Spleen (tissue), 11 donors: ENCODE measurements around the gene OSM. TPM values are rescaled to one million over a fixed set of nuclear protein-coding genes. Genes with fewer than 3 reads are reported as not detected.

Experiments
- DNase-seq: peaks from one replicate; pipeline ENCODE4 v3.0.0-alpha.2; 2020
- H3K27ac ChIP-seq, 8 donors: fragments of 200-600 bp; sonication (generic) in 7 of 8; 1 replicate in 4 of 8; 2 replicates in 4 of 8; pipeline versions ENCODE4 v1.5.0 to v1.8.0; 2016 to 2021; ENCODE audit warnings: inconsistent platforms in 4 of 8, mild to moderate bottlenecking in 4 of 8, moderate library complexity in 1 of 8
- H3K27me3 ChIP-seq, 7 donors: fragments of 200-600 bp; sonication (generic) in 6 of 7; replicated peaks in 1 of 7; 1 replicate in 4 of 7; 2 replicates in 3 of 7; pipeline versions ENCODE4 v1.5.0 to v1.8.0; 2016 to 2021; ENCODE audit warnings: inconsistent platforms in 3 of 7, mild to moderate bottlenecking in 1 of 7
- H3K36me3 ChIP-seq, 6 donors: fragments of 200-600 bp; sonication (generic) in 5 of 6; 1 replicate in 4 of 6; 2 replicates in 2 of 6; pipeline versions ENCODE4 v1.5.0 to v1.8.0; 2016 to 2021; ENCODE audit warnings: inconsistent platforms in 2 of 6
- H3K4me1 ChIP-seq, 6 donors: fragments of 200-600 bp; sonication (generic) in 5 of 6; 1 replicate in 3 of 6; 2 replicates in 3 of 6; pipeline versions ENCODE4 v1.5.0 to v1.8.0; 2016 to 2021; ENCODE audit warnings: inconsistent platforms in 3 of 6
- H3K4me3 ChIP-seq, 8 donors: fragments of 200-600 bp; sonication (generic) in 7 of 8; 1 replicate in 4 of 8; 2 replicates in 4 of 8; pipeline versions ENCODE4 v1.5.0 to v1.8.0; 2016 to 2021; ENCODE audit warnings: inconsistent platforms in 4 of 8, mild to moderate bottlenecking in 4 of 8, moderate library complexity in 2 of 8
- H3K9me3 ChIP-seq, 8 donors: fragments of 200-600 bp; sonication (generic) in 7 of 8; 1 replicate in 4 of 8; 2 replicates in 4 of 8; pipeline versions ENCODE4 v1.5.0 to v1.8.0; 2016 to 2021; ENCODE audit warnings: inconsistent platforms in 4 of 8
- CTCF ChIP-seq, 11 experiments: fragments of 200-600 bp in 7 of 11; fragments of 450-650 bp in 4 of 11; sonication (generic) in 4 of 11; IDR thresholded peaks in 8 of 11; conservative IDR thresholded peaks in 3 of 11; 1 replicate in 7 of 11; 2 replicates in 4 of 11; pipeline versions ENCODE4 v1.4.0 to v1.8.0; 2016 to 2021; ENCODE audit warnings: antibody characterized with exemption in 11 of 11, inconsistent platforms in 4 of 11, mild to moderate bottlenecking in 1 of 11
- POLR2A ChIP-seq, 3 donors: fragments of 450-650 bp; IDR thresholded peaks; one replicate each; pipeline ENCODE4 v1.5.1; 2017; ENCODE audit warnings: antibody characterized with exemption in 3 of 3, mild to moderate bottlenecking in 1 of 3
- POLR2AphosphoS5 ChIP-seq, 3 donors: sonication (generic); formaldehyde crosslinking; IDR thresholded peaks; one replicate each; pipeline ENCODE4 v1.5.1; 2017; ENCODE audit warnings: antibody characterized with exemption in 3 of 3
- WGBS, 5 donors: extraction: QIAGEN DNeasy Blood & Tissue Kit in 3 of 5; methylation state at CpG; one replicate each; pipeline versions ENCODE4 v1.1.5 to v1.1.7; 2013 to 2018; 5-methylcytosine and 5-hydroxymethylcytosine counted together
- intact Hi-C: fragments of 100-400 bp; cut with DNase I; formaldehyde crosslinking; loops from one replicate; pipeline ENCODE4 v1.15.0; 2023; ENCODE audit warnings: low total_unique reads
- polyA plus RNA-seq, 3 donors: library from polyadenylated mRNA; stranded (reverse); fragments of 200-250 nt; gene quantifications; one replicate each; pipeline ENCODE4 v1.2.1, GENCODE V29; 2013
- total RNA-seq, 7 donors: library from RNA; depleted of rRNA in 3 of 7; stranded (reverse); fragments of >200 nt in 3 of 7; fragmentation: NEBNext Ultra II Directional in 4 of 7; extraction: Animal tissue kit (Norgen Biotek cat#: 25700) in 4 of 7; gene quantifications; one replicate each; pipeline versions ENCODE4 v1.1.0 to v1.2.1, GENCODE V29; 2016 to 2021
- donor health status: healthy with polysubstance abuse.
- donor health status: DM: no; HTN: no; CAD: no; lungs with moderate emphysema.
- donor health status: DM: no; HTN: no; CAD: no.
- donor health status: Bipolar disorder and iron deficiency.
- donor health status: healthy.
- donor health status: DM: no; HTN: no; CAD: no.
- donor health status: DM: yes; HTN: yes; CAD: no.

The OSM gene
- total and polyA plus RNA-seq, 10 donors, result 1.2 to 16.8 (median 3.0) TPM

DNA sequence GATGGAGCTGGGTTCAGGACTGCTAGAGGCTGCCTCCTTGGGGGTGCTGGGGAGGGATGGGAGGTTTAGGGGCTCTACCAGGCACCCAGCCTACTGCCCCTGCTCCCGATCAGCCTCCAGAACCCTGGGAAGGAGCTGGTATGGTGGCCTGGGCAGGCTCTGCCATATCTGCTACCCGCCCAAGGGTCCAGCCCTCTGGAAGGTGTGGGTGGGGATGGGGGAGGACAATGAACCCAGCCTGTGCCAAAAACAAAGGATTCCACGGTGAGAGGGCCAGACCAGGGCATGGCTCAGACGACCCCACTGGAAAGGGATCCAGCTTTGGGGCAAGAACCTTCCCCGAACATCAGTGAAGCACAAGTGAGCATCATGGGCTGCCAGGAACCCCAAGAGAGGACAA lies 19.7 kb upstream of the OSM start:
- no peaks in the 10 kb centered on the region for H3K9me3 ChIP-seq
- intact Hi-C loops, result loop anchor here (5.0 to 10.0 kb wide), 2 partner anchors 101 to 182 kb away; partner anchors contain the start of gene RNF215
- WGBS, 5 donors, result 84 to 91% (median 90%) methylated on average over 5 of the region's 5 CpGs
- H3K4me1 ChIP-seq, result peaks cover 24 to 71% (median 53%) of the 10 kb centered on the region in 6 donors
- no peak overlapping the region for H3K27ac ChIP-seq
- no peak overlapping the region for H3K4me3 ChIP-seq
- TF ChIP-seq CTCF (IDR thresholded peaks at IDR 0.05 in 8 of 11, conservative IDR thresholded peaks at IDR 0.05 in 3 of 11), result no peak
- TF ChIP-seq POLR2A (IDR thresholded peaks at IDR 0.05), result no peak
- no peak for TF ChIP-seq POLR2AphosphoS5 (IDR thresholded peaks at IDR 0.05)
- DNase-seq, result no peak
- no peaks in the 10 kb centered on the region for H3K27me3 ChIP-seq
- peaks cover 0 to 34% (median 10%) of the 10 kb centered on the region in 6 donors for H3K36me3 ChIP-seq

- no peaks in the 10 kb centered on the region for H3K9me3 ChIP-seq
- TF ChIP-seq POLR2A (IDR thresholded peaks at IDR 0.05) (no peak), POLR2AphosphoS5 (IDR thresholded peaks at IDR 0.05) (no peak), CTCF (IDR thresholded peaks at IDR 0.05 in 8 of 11, conservative IDR thresholded peaks at IDR 0.05 in 3 of 11) (no peak)
- intact Hi-C loops, result loop anchor here (5.0 to 10.0 kb wide), 2 partner anchors 101 to 181 kb away; partner anchors contain the start of gene RNF215
- H3K4me1 ChIP-seq, result peaks cover 20 to 66% (median 48%) of the 10 kb centered on the region in 6 donors
- H3K27ac ChIP-seq, result no peak overlapping the region
- no peak overlapping the region for H3K4me3 ChIP-seq
- DNase-seq, result no peak
- 83 to 91% (median 89%) methylated on average over 8 of the region's 8 CpGs for WGBS, 5 donors
- peaks cover 0 to 30% (median 10%) of the 10 kb centered on the region in 6 donors for H3K36me3 ChIP-seq
- H3K27me3 ChIP-seq, result no peaks in the 10 kb centered on the region
Measured at GRCh38 chr22:30285846-30286200, 19.2 kb upstream of the OSM start.

DNA sequence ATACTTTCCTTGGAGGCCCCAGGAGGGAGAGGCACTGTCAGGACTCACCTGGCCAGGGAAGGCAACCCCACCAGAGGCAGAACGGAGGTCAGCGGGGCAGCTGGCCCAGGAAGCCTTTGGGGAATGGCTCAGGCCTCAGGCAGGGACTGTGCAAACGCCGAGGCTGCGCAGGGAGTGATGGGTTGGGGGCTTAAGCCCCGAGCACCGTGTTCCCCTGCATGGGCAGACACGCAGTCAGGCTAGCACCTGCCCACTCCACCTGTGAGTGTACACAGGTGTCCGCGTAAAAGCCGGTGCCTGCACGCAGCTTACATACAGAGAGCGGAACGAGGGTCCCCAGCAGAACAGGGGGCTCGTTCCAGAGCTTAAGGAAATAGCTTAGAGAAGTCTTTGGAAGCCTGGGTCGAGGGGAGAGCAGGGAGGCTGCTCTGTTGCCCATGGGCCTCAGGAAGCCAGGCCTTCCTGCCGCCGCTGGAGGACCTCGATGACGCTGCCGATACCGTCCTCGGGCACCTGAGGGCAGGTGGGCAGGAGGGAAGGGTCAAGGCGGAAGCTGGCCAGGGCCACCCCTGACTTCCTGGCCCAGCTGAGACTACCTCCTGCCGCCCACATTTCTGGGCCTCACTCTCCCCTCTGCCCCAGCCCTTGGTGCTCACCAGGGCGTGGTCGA lies 18.7 kb upstream of the OSM start:
- no peak for DNase-seq
- Histone ChIP-seq H3K4me3 (no peak overlapping the region), H3K36me3 (peaks cover 0 to 30% (median 10%) of the 10 kb centered on the region in 6 donors), H3K4me1 (peaks cover 15 to 61% (median 43%) of the 10 kb centered on the region in 6 donors), H3K9me3 (no peaks in the 10 kb centered on the region), H3K27ac (no peak overlapping the region), H3K27me3 (no peaks in the 10 kb centered on the region)
- TF ChIP-seq CTCF (IDR thresholded peaks at IDR 0.05 in 8 of 11, conservative IDR thresholded peaks at IDR 0.05 in 3 of 11), result no peak
- TF ChIP-seq POLR2AphosphoS5 (IDR thresholded peaks at IDR 0.05), result no peak
- no peak for TF ChIP-seq POLR2A (IDR thresholded peaks at IDR 0.05)
- intact Hi-C loops, result loop anchor here (5.0 to 10.0 kb wide), 2 partner anchors 102 to 181 kb away; partner anchors contain the start of gene RNF215
- WGBS, 5 donors, result 84 to 94% (median 91%) methylated on average over 23 to 27 of the region's 27 CpGs

DNA sequence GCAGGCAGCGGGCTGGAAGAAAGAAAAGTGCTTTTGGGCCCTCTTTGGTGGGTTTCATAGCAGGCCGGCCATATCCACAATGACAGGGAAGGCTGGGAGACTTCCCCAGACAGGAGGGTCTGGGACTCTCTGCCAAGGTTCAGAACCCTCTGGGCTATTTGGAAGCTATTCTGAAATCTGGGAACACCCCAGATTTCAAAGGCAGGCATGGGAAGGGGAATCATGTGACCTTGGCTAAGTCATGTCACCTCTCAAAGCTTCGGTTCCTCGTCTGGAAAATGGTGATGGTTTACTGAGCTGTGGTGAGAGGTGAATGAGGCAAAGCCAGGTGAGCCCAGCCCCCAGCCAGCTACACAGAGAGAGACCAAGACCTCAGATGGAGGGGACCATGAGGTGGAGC lies 18.0 kb upstream of the OSM start:
- no peak for DNase-seq
- H3K4me3 ChIP-seq, result no peak overlapping the region
- H3K27ac ChIP-seq, result no peak overlapping the region
- 76 to 96% (median 85%) methylated on average over 4 of the region's 4 CpGs for WGBS, 5 donors
- peaks cover 0 to 30% (median 10%) of the 10 kb centered on the region in 6 donors for H3K36me3 ChIP-seq
- TF ChIP-seq POLR2AphosphoS5 (IDR thresholded peaks at IDR 0.05), result no peak
- no peak for TF ChIP-seq CTCF (IDR thresholded peaks at IDR 0.05 in 8 of 11, conservative IDR thresholded peaks at IDR 0.05 in 3 of 11)
- no peak for TF ChIP-seq POLR2A (IDR thresholded peaks at IDR 0.05)
- H3K4me1 ChIP-seq, result peaks cover 10 to 61% (median 40%) of the 10 kb centered on the region in 6 donors
- intact Hi-C loops, result loop anchor here (5.0 to 10.0 kb wide), 2 partner anchors 103 to 180 kb away; partner anchors contain the start of gene RNF215
- peaks cover 0 to 5% (median 0%) of the 10 kb centered on the region in 7 donors for H3K27me3 ChIP-seq
- H3K9me3 ChIP-seq, result no peaks in the 10 kb centered on the region
